ENCODE results near the gene PSENEN. TPM values are rescaled to one million over a fixed set of nuclear protein-coding genes. Genes with fewer than 3 reads are reported as not detected.

Gene PSENEN
- total and polyA plus RNA-seq, 7 donors = 34.7 to 116 (median 41.0) TPM

GRCh38 chr19:35752746-35753350 lies 7.4 kb downstream of the PSENEN start:
- intact Hi-C loops (cut with DNase I) = no loop called here
- H3K4me1 ChIP-seq = peaks cover 17% of the 10 kb centered on the region
- no peak overlapping the region for H3K27ac ChIP-seq
- H3K27me3 ChIP-seq (ENCODE audit: insufficient read depth in 3 of 3, low read length in 2 of 3) = no peaks in the 10 kb centered on the region
- DNase-seq (no peak), ATAC-seq (no peak)
- WGBS, 3 donors = 83 to 91% (median 90%) methylated on average over 17 to 20 of the region's 20 CpGs
- no peaks in the 10 kb centered on the region for H3K9me3 ChIP-seq
- H3K36me3 ChIP-seq (ENCODE audit: insufficient read depth in 1 of 2, low read depth in 1 of 2) = peaks cover 0 to 24% of the 10 kb centered on the region in 2 donors
- H3K4me3 ChIP-seq = no peak overlapping the region
- TF ChIP-seq CTCF (IDR thresholded peaks at IDR 0.05) = no peak

GRCh38 chr19:35753634-35754369 lies 8.4 kb downstream of the PSENEN start:
- H3K36me3 ChIP-seq (ENCODE audit: insufficient read depth in 1 of 2, low read depth in 1 of 2) = peaks cover 0 to 24% of the 10 kb centered on the region in 2 donors
- WGBS, 3 donors = 63 to 86% (median 64%) methylated on average over 20 of the region's 20 CpGs
- H3K27me3 ChIP-seq (ENCODE audit: insufficient read depth in 3 of 3, low read length in 2 of 3) = no peaks in the 10 kb centered on the region
- intact Hi-C loops (cut with DNase I) = no loop called here
- no peak overlapping the region for H3K4me3 ChIP-seq
- ATAC-seq (no peak), DNase-seq (no peak)
- peaks cover 18% of the 10 kb centered on the region for H3K4me1 ChIP-seq
- TF ChIP-seq CTCF (IDR thresholded peaks at IDR 0.05) = no peak
- no peaks in the 10 kb centered on the region for H3K9me3 ChIP-seq
- peak overlapping the region; percentile 94 for H3K27ac ChIP-seq

- peaks cover 16% of the 10 kb centered on the region for H3K4me1 ChIP-seq
- ATAC-seq = no peak
- intact Hi-C loops (cut with DNase I) = loop anchor here in 1 of 2 donors (5.0 kb wide), 1 partner anchor 178 kb away; no protein-coding TSS in a partner anchor
- TF ChIP-seq CTCF (IDR thresholded peaks at IDR 0.05) = no peak
- peak overlapping the region; percentile 83 for H3K4me3 ChIP-seq
- WGBS, 3 donors = 48 to 65% (median 53%) methylated on average over 13 of the region's 13 CpGs
- H3K9me3 ChIP-seq = no peaks in the 10 kb centered on the region
- DNase-seq = no peak
- peaks cover 0 to 24% of the 10 kb centered on the region in 2 donors for H3K36me3 ChIP-seq (ENCODE audit: insufficient read depth in 1 of 2, low read depth in 1 of 2)
- no peaks in the 10 kb centered on the region for H3K27me3 ChIP-seq (ENCODE audit: insufficient read depth in 3 of 3, low read length in 2 of 3)
- H3K27ac ChIP-seq = peak overlapping the region; percentile 94
These were observed 9.1 kb downstream of the PSENEN start for GRCh38 chr19:35754370-35755130.

GRCh38 chr19:35755131-35755549 lies 9.7 kb downstream of the PSENEN start:
- DNase-seq (no peak), ATAC-seq (no peak)
- WGBS, 3 donors = 12 to 32% (median 16%) methylated on average over 12 to 17 of the region's 17 CpGs
- Histone ChIP-seq H3K9me3 (no peaks in the 10 kb centered on the region), H3K36me3 (ENCODE audit: insufficient read depth in 1 of 2, low read depth in 1 of 2) (peaks cover 0 to 24% of the 10 kb centered on the region in 2 donors), H3K4me1 (peaks cover 14% of the 10 kb centered on the region), H3K4me3 (peak overlapping the region; percentile 83), H3K27me3 (ENCODE audit: insufficient read depth in 3 of 3, low read length in 2 of 3) (no peaks in the 10 kb centered on the region), H3K27ac (peak overlapping the region; percentile 94)
- intact Hi-C loops (cut with DNase I) = loop anchor here in 1 of 2 donors (5.0 kb wide), 1 partner anchor 177 kb away; no protein-coding TSS in a partner anchor
- no peak for TF ChIP-seq CTCF (IDR thresholded peaks at IDR 0.05)

Measured in psoas muscle (tissue), 8 donors.